H1 (cell line): Measurements from ENCODE around the gene POP5. TPM values are rescaled to one million over a fixed set of nuclear protein-coding genes. Genes with fewer than 3 reads are reported as not detected.

ENCODE experiments used
- CTCF ChIA-PET: fragments of 300-600 bp; sonication (Branson Sonifier 250); formaldehyde crosslinking; loops from one replicate; lab custom pipeline; 2021; ENCODE audit not compliant: partially characterized antibody; lab: Charles Lee
- POLR2A ChIA-PET: fragments of 300-600 bp; sonication (Branson Sonifier 250); formaldehyde crosslinking; loops from one replicate; lab custom pipeline; 2021; ENCODE audit warnings: inconsistent platforms; ENCODE audit not compliant: partially characterized antibody; lab: Charles Lee
- DNase-seq, 2 experiments: peaks; one replicate each; pipeline versions ENCODE4 v3.0.0 to v3.0.0-alpha.2; 2010 to 2022; ENCODE audit warnings: low spot score in 2 of 2, low read depth in 1 of 2, mixed read lengths in 1 of 2
- FAIRE-seq: peaks from 2 replicates; lab custom pipeline; 2011; peaks lifted over from hg19 to GRCh38; lab: Jason Lieb, UNC
- H2AFZ ChIP-seq: 2 replicates; pipeline ENCODE4 v1.8.1; 2012; ENCODE audit warnings: low read length, inconsistent platforms
- H2AK5ac ChIP-seq: 2 replicates; pipeline ENCODE4 v1.6.1; 2013; ENCODE audit warnings: low read depth, low read length
- H2BK120ac ChIP-seq: replicated peaks from 2 replicates; pipeline ENCODE3; 2013; ENCODE audit warnings: low read depth, low read length, inconsistent platforms
- H2BK12ac ChIP-seq: 2 replicates; pipeline ENCODE4 v1.6.1; 2013; ENCODE audit warnings: low read depth, low read length
- H2BK15ac ChIP-seq: 2 replicates; pipeline ENCODE4 v1.6.1; 2013; ENCODE audit warnings: low read length
- H2BK20ac ChIP-seq: 2 replicates; pipeline ENCODE4 v1.6.1; 2013; ENCODE audit warnings: low read length
- H2BK5ac ChIP-seq: 2 replicates; pipeline ENCODE4 v1.6.1; 2013; ENCODE audit warnings: low read depth, low read length
- H3K14ac ChIP-seq: 2 replicates; pipeline ENCODE4 v1.6.1; 2013; ENCODE audit warnings: inconsistent platforms; ENCODE audit not compliant: insufficient read length
- H3K18ac ChIP-seq: 2 replicates; pipeline ENCODE4 v1.6.1; 2013; ENCODE audit warnings: low read length; ENCODE audit errors: extremely low read depth
- H3K23ac ChIP-seq: 2 replicates; pipeline ENCODE4 v1.6.1; 2013; ENCODE audit warnings: inconsistent platforms; ENCODE audit not compliant: insufficient read length
- H3K23me2 ChIP-seq: 2 replicates; pipeline ENCODE4 v1.6.1; 2013; ENCODE audit warnings: low read depth, low read length
- H3K27ac ChIP-seq: 2 replicates; pipeline ENCODE4 v1.6.1; 2011; ENCODE audit warnings: low read depth, low read length, inconsistent platforms
- H3K27me3 ChIP-seq, 4 experiments: replicated peaks in 1 of 4; 1 replicate in 1 of 4; 2 replicates in 3 of 4; pipeline versions ENCODE4 v1.6.1 to v1.8.1; 2011 to 2013; ENCODE audit warnings: low read length in 3 of 4, mild to moderate bottlenecking in 3 of 4, inconsistent platforms in 2 of 4, mixed read lengths in 2 of 4, moderate library complexity in 1 of 4; ENCODE audit not compliant: control insufficient read depth in 3 of 4, insufficient read depth in 3 of 4; ENCODE audit errors: extremely low read depth in 1 of 4
- H3K36me3 ChIP-seq, 4 experiments: 2 replicates each; pipeline versions ENCODE4 v1.6.1 to v1.8.1; 2011 to 2013; ENCODE audit warnings: mild to moderate bottlenecking in 4 of 4, low read length in 3 of 4, moderate library complexity in 2 of 4, control low read depth in 1 of 4, inconsistent platforms in 1 of 4; ENCODE audit not compliant: insufficient read depth in 4 of 4, control insufficient read depth in 2 of 4
- H3K4ac ChIP-seq: replicated peaks from 2 replicates; pipeline ENCODE3; 2013; ENCODE audit warnings: low read length, low read depth, mixed read lengths, inconsistent platforms; ENCODE audit not compliant: insufficient read length
- H3K4me1 ChIP-seq, 4 experiments: replicated peaks in 1 of 4; 1 replicate in 1 of 4; 2 replicates in 3 of 4; pipeline versions ENCODE4 v1.6.1 to v1.8.1; 2011 to 2013; ENCODE audit warnings: low read length in 3 of 4, inconsistent platforms in 2 of 4, mixed read lengths in 1 of 4; ENCODE audit not compliant: insufficient read depth in 4 of 4, control insufficient read depth in 3 of 4
- H3K4me2 ChIP-seq, 2 experiments: 2 replicates each; pipeline versions ENCODE4 v1.6.1 to v1.8.1; 2011 to 2013; ENCODE audit warnings: low read depth in 2 of 2, low read length in 2 of 2, control low read depth in 1 of 2, inconsistent platforms in 1 of 2, mild to moderate bottlenecking in 1 of 2; ENCODE audit not compliant: insufficient read depth in 1 of 2
- H3K4me3 ChIP-seq, 4 experiments: fragments of 200-600, 300-600 bp in 1 of 4; sonication (generic), shearing (Covaris generic), sonication (Bioruptor Twin) in 1 of 4; 2 replicates each; pipeline versions ENCODE4 v1.5.1 to v1.8.1; 2011 to 2016; ENCODE audit warnings: low read length in 4 of 4, low read depth in 3 of 4, control low read depth in 2 of 4, inconsistent platforms in 2 of 4, mild to moderate bottlenecking in 2 of 4, mixed read lengths in 1 of 4, moderate library complexity in 1 of 4; ENCODE audit not compliant: insufficient read depth in 2 of 4; ENCODE audit errors: extremely low read depth in 1 of 4
- H3K56ac ChIP-seq: replicated peaks from 2 replicates; pipeline ENCODE3; 2013; ENCODE audit warnings: low read depth, mild to moderate bottlenecking, mixed read lengths, low read length, inconsistent platforms; ENCODE audit not compliant: insufficient read length
- H3K79me1 ChIP-seq: 2 replicates; pipeline ENCODE4 v1.6.1; 2013; ENCODE audit warnings: low read depth, low read length, control low read depth
- H3K79me2 ChIP-seq, 2 experiments: 2 replicates each; pipeline versions ENCODE4 v1.6.1 to v1.8.1; 2012 to 2013; ENCODE audit warnings: low read length in 2 of 2, mild to moderate bottlenecking in 2 of 2, inconsistent platforms in 1 of 2; ENCODE audit not compliant: insufficient read depth in 2 of 2, control insufficient read depth in 1 of 2
- H3K9ac ChIP-seq, 4 experiments: replicated peaks in 1 of 4; 1 replicate in 1 of 4; 2 replicates in 3 of 4; pipeline versions ENCODE4 v1.6.1 to v1.8.1; 2011 to 2013; ENCODE audit warnings: low read depth in 3 of 4, low read length in 3 of 4, control low read depth in 2 of 4, mild to moderate bottlenecking in 2 of 4, moderate library complexity in 2 of 4, inconsistent platforms in 1 of 4; ENCODE audit errors: extremely low read depth in 1 of 4
- H3K9me3 ChIP-seq, 2 experiments: 2 replicates each; pipeline versions ENCODE4 v1.6.1 to v1.8.1; 2012 to 2013; ENCODE audit warnings: mild to moderate bottlenecking in 2 of 2, moderate library complexity in 2 of 2, control low read depth in 1 of 2, inconsistent platforms in 1 of 2, low read depth in 1 of 2, low read length in 1 of 2, mixed read lengths in 1 of 2; ENCODE audit not compliant: insufficient read depth in 2 of 2
- H4K20me1 ChIP-seq, 2 experiments: replicated peaks in 1 of 2; 2 replicates each; pipeline versions ENCODE3 to v1.8.1; 2011 to 2013; ENCODE audit warnings: inconsistent platforms in 2 of 2, low read length in 2 of 2, mild to moderate bottlenecking in 1 of 2; ENCODE audit not compliant: insufficient read depth in 2 of 2, control insufficient read depth in 1 of 2
- H4K5ac ChIP-seq: 2 replicates; pipeline ENCODE4 v1.6.1; 2013; ENCODE audit warnings: low read length, low read depth, mixed read lengths, inconsistent platforms; ENCODE audit not compliant: insufficient read length
- H4K8ac ChIP-seq: 2 replicates; pipeline ENCODE4 v1.8.0; 2013; ENCODE audit warnings: mild to moderate bottlenecking, moderate library complexity, low read length, inconsistent platforms; ENCODE audit not compliant: insufficient read depth; ENCODE audit errors: extremely low read depth
- H4K91ac ChIP-seq: replicated peaks from 2 replicates; pipeline ENCODE3; 2013; ENCODE audit warnings: low read length, mixed read lengths, inconsistent platforms; ENCODE audit not compliant: insufficient read length
- BACH1 ChIP-seq: IDR thresholded peaks from 2 replicates; pipeline ENCODE4 v1.6.1; 2012; ENCODE audit warnings: low read length, improper control_type of control experiment
- BRCA1 ChIP-seq: IDR thresholded peaks from 2 replicates; pipeline ENCODE4 v1.6.1; 2012; ENCODE audit warnings: low read depth, low read length, improper control_type of control experiment
- CEBPB ChIP-seq: IDR thresholded peaks from 2 replicates; pipeline ENCODE4 v1.6.1; 2012; ENCODE audit warnings: low read depth, low read length
- CHD2 ChIP-seq: IDR thresholded peaks from 2 replicates; pipeline ENCODE4 v1.6.1; 2012; ENCODE audit warnings: low read length, improper control_type of control experiment
- FOSL1 ChIP-seq: IDR thresholded peaks from 2 replicates; pipeline ENCODE4 v1.6.1; 2011; ENCODE audit warnings: mild to moderate bottlenecking, low read depth, low read length, moderate library complexity; ENCODE audit not compliant: insufficient read depth
- GTF2F1 ChIP-seq: IDR thresholded peaks from 2 replicates; pipeline ENCODE4 v1.6.1; 2012; ENCODE audit warnings: low read depth, low read length, improper control_type of control experiment, borderline replicate concordance
- HDAC6 ChIP-seq: IDR thresholded peaks from one replicate; pipeline ENCODE4 v1.7.1; 2012; ENCODE audit warnings: low read depth, mild to moderate bottlenecking, inconsistent platforms, low read length, moderate library complexity
- KDM4A ChIP-seq: IDR thresholded peaks from one replicate; pipeline ENCODE4 v1.7.1; 2012; ENCODE audit warnings: low read depth, mild to moderate bottlenecking, moderate library complexity, low read length, inconsistent platforms; ENCODE audit not compliant: severe bottlenecking
- MAFK ChIP-seq: IDR thresholded peaks from 2 replicates; pipeline ENCODE4 v1.6.1; 2012; ENCODE audit warnings: low read depth, mild to moderate bottlenecking, improper control_type of control experiment, low read length
- MAX ChIP-seq: IDR thresholded peaks from 2 replicates; pipeline ENCODE4 v1.6.1; 2012; ENCODE audit warnings: inconsistent platforms
- SP2 ChIP-seq: IDR thresholded peaks from 2 replicates; pipeline ENCODE4 v1.6.1; 2012; ENCODE audit warnings: mild to moderate bottlenecking, low read length, inconsistent platforms
- TAF7 ChIP-seq: optimal IDR thresholded peaks from 2 replicates; pipeline ENCODE3; 2011; ENCODE audit warnings: low read depth, mild to moderate bottlenecking, inconsistent platforms, low read length, moderate library complexity, borderline replicate concordance
- TEAD4 ChIP-seq: IDR thresholded peaks from 2 replicates; pipeline ENCODE4 v1.6.1; 2012; ENCODE audit warnings: low read depth, low read length, inconsistent platforms, mixed read lengths
- YY1 ChIP-seq: IDR thresholded peaks from 2 replicates; pipeline ENCODE4 v1.6.1; 2011; ENCODE audit warnings: low read depth, mild to moderate bottlenecking, low read length
- ZNF274 ChIP-seq: IDR thresholded peaks from 2 replicates; pipeline ENCODE4 v1.7.0; 2012; ENCODE audit warnings: low read length, borderline replicate concordance; ENCODE audit errors: extremely low read depth
- WGBS, 2 experiments: shearing (Covaris generic) in 1 of 2; methylation state at CpG; one replicate each; pipeline versions ENCODE4 v1.1.6 to v1.1.7; 2013 to 2015; ENCODE audit warnings: low lambda C conversion rate in 2 of 2, mixed read lengths in 2 of 2, inconsistent platforms in 1 of 2, low coverage in 1 of 2, missing lambda C conversion rate in 1 of 2; ENCODE audit not compliant: insufficient replicate concordance in 2 of 2, insufficient coverage in 1 of 2, insufficient read length in 1 of 2; ENCODE audit errors: extremely low coverage in 1 of 2, missing lambda C conversion rate in 1 of 2; 5-methylcytosine and 5-hydroxymethylcytosine counted together
- polyA plus RNA-seq, 7 experiments: library from polyadenylated mRNA; depleted of rRNA in 3 of 7; stranded (reverse) in 5 of 7; unstranded in 2 of 7; fragments of >200 nt in 5 of 7; fragments of 200-250 nt in 2 of 7; gene quantifications; 1 replicate in 5 of 7; 2 replicates in 1 of 7; 4 replicates in 1 of 7; pipeline versions ENCODE4 v1.2.1 to v1.2.3, GENCODE V29; 2011 to 2013; ENCODE audit warnings: missing spikeins in 2 of 7, mixed read lengths in 2 of 7
- total RNA-seq: library from RNA; stranded (reverse); fragmentation: NEBNext Ultra II Directional; extraction: Animal tissue kit (Norgen Biotek cat#: 25700); gene quantifications from 2 replicates; pipeline ENCODE4 v1.2.1, GENCODE V29; 2021

The POP5 gene
- total and polyA plus RNA-seq, 2 of the 8 experiments (the other 6 are each of a cell fraction or from before 2014, with no cell fraction given): 59.7 to 124 TPM

GRCh38 chr12:120571299-120571698 lies 9.9 kb downstream of the POP5 start:
- H2BK5ac ChIP-seq: no peak overlapping the region
- H3K27me3 ChIP-seq: no peaks in the 10 kb centered on the region
- DNase-seq (no peak), FAIRE-seq (no peak)
- H3K4me1 ChIP-seq: no peaks in the 10 kb centered on the region; a peak in 1 of 7 replicates
- no peak overlapping the region for H4K91ac ChIP-seq
- 81% methylated on average over 5 of the region's 5 CpGs; no CpG with 5 or more reads in 1 of the 2 experiments for WGBS, 2 experiments
- no peak overlapping the region for H3K18ac ChIP-seq
- H3K23ac ChIP-seq: no peak overlapping the region
- H3K4me2 ChIP-seq: no peak overlapping the region
- H2BK120ac ChIP-seq: no peak overlapping the region
- POLR2A ChIA-PET: interaction anchor here (0.6 to 2.9 kb wide), 6 partner anchors 9 to 115 kb away, joined by 3 to 20 read pairs (median 4); partner anchors contain the start of genes COQ5 and POP5
- H3K23me2 ChIP-seq: no peaks in the 10 kb centered on the region
- no peak overlapping the region for H2BK20ac ChIP-seq
- no peaks in the 10 kb centered on the region for H3K9me3 ChIP-seq
- no peak overlapping the region; the same call in 1 of the 2 replicates for H4K8ac ChIP-seq
- no peak overlapping the region for H2BK15ac ChIP-seq
- H3K27ac ChIP-seq: no peak overlapping the region
- H2AFZ ChIP-seq: no peak overlapping the region
- no peak overlapping the region for H2BK12ac ChIP-seq
- H4K5ac ChIP-seq: no peak overlapping the region
- H3K9ac ChIP-seq: no peak overlapping the region
- H3K4ac ChIP-seq: no peak overlapping the region
- no peak overlapping the region for H3K14ac ChIP-seq
- H3K4me3 ChIP-seq: no peak overlapping the region
- H3K36me3 ChIP-seq: peaks cover 29 to 79% (median 56%) of the 10 kb centered on the region in 4 experiments
- H3K79me2 ChIP-seq: no peaks in the 10 kb centered on the region
- no peak overlapping the region for H3K56ac ChIP-seq
- CTCF ChIA-PET: interaction anchor here (0.6 to 1.4 kb wide), 4 partner anchors 10 to 1565 kb away, joined by 3 to 5 read pairs (median 3); partner anchors contain the start of gene POP5
- peaks cover 0 to 3% of the 10 kb centered on the region in 2 experiments for H4K20me1 ChIP-seq
- H2AK5ac ChIP-seq: no peak overlapping the region
- no peaks in the 10 kb centered on the region for H3K79me1 ChIP-seq
- TF ChIP-seq FOSL1 (no peak), MAX (no peak), GTF2F1 (no peak), KDM4A (no peak), HDAC6 (no peak), BRCA1 (no peak), SP2 (no peak), CEBPB (no peak), ZNF274 (no peak), MAFK (no peak), YY1 (no peak), TEAD4 (no peak), CHD2 (no peak), BACH1 (no peak), TAF7 (no peak)
